HCT116 (cell line): ENCODE data around the gene C1orf21. TPM values are rescaled to one million over a fixed set of nuclear protein-coding genes. Genes with fewer than 3 reads are reported as not detected.

Source experiments
- ATAC-seq: fragments of 200-7000 bp; cut with Tn5 transposase; 2 replicates; pipeline ENCODE4 v1.9.1; 2020; ENCODE audit warnings: mild to moderate bottlenecking, moderate library complexity
- BruUV-seq: library from RNA; stranded (reverse); fragments of 400-500 nt; replicated peaks from 2 replicates; lab custom pipeline; 2021; lab: Mats Ljungman, UMichigan
- CTCF ChIA-PET: fragments of 300-600 bp; sonication (Branson Sonifier 250); formaldehyde crosslinking; loops from one replicate; lab custom pipeline; 2021; ENCODE audit warnings: antibody characterized with exemption; lab: Charles Lee
- POLR2A ChIA-PET: fragments of 300-600, 350-600 bp; sonication (Branson Sonifier 250); formaldehyde crosslinking; loops from one replicate; lab custom pipeline; 2021; ENCODE audit warnings: antibody characterized with exemption; lab: Charles Lee
- RAD21 ChIA-PET, 2 experiments: fragments of 300-600 bp; sonication (Branson Sonifier 250); formaldehyde crosslinking; loops; one replicate each; lab custom pipeline; 2023; ENCODE audit warnings: low total read pairs in 2 of 2; ENCODE audit not compliant: uncharacterized antibody in 2 of 2, unreplicated experiment in 2 of 2, low non-redundant PET in 1 of 2; lab: Charles Lee
- DNase-seq: peaks from one replicate; pipeline ENCODE4 v3.0.0-alpha.2; 2010; ENCODE audit warnings: low read depth, low spot score
- H2AFZ ChIP-seq: fragments of 200-600 bp; shearing (Covaris generic), sonication (generic); 2 replicates; pipeline ENCODE4 v1.6.1; 2017; ENCODE audit warnings: low read depth, mixed run types, mixed read lengths, antibody characterized with exemption, low read length; ENCODE audit not compliant: poor library complexity, severe bottlenecking
- H3K27ac ChIP-seq: 2 replicates; pipeline ENCODE4 v1.5.1; 2012; ENCODE audit warnings: low read depth, low read length
- H3K27me3 ChIP-seq: fragments of 200-600 bp; sonication (generic); 2 replicates; pipeline ENCODE4 v1.6.1; 2016; ENCODE audit warnings: mixed run types, low read length, mixed read lengths; ENCODE audit not compliant: insufficient read depth
- H3K36me3 ChIP-seq, 2 experiments: fragments of 200-500 bp in 1 of 2; fragments of 200-600 bp in 1 of 2; sonication (Bioruptor generic) in 1 of 2; sonication (generic) in 1 of 2; 2 replicates each; pipeline versions ENCODE4 v1.5.1 to v1.6.1; 2014 to 2016; ENCODE audit warnings: low read length in 2 of 2, inconsistent platforms in 1 of 2, mixed read lengths in 1 of 2, mixed run types in 1 of 2; ENCODE audit not compliant: insufficient read depth in 2 of 2, control insufficient read depth in 1 of 2
- H3K4me1 ChIP-seq, 2 experiments: fragments of 200-600 bp in 1 of 2; sonication (generic) in 1 of 2; 2 replicates each; pipeline versions ENCODE4 v1.5.1 to v1.6.1; 2012 to 2017; ENCODE audit warnings: low read length in 2 of 2, inconsistent platforms in 1 of 2, mild to moderate bottlenecking in 1 of 2, mixed read lengths in 1 of 2, mixed run types in 1 of 2, moderate library complexity in 1 of 2; ENCODE audit not compliant: insufficient read depth in 2 of 2, control insufficient read depth in 1 of 2
- H3K4me2 ChIP-seq: fragments of 200-600 bp; sonication (generic); 2 replicates; pipeline ENCODE4 v1.6.1; 2017; ENCODE audit warnings: mixed run types, low read length, mixed read lengths
- H3K4me3 ChIP-seq, 2 experiments: fragments of 200-600 bp in 1 of 2; sonication (generic) in 1 of 2; replicated peaks in 1 of 2; 2 replicates each; pipeline ENCODE4 v1.5.1; 2011 to 2016; ENCODE audit warnings: low read length in 2 of 2, control low read depth in 1 of 2, low read depth in 1 of 2, mild to moderate bottlenecking in 1 of 2, mixed read lengths in 1 of 2, mixed run types in 1 of 2
- H3K79me2 ChIP-seq: fragments of 200-600 bp; sonication (generic); 2 replicates; pipeline ENCODE4 v1.6.1; 2017; ENCODE audit warnings: mild to moderate bottlenecking, mixed run types, low read length, moderate library complexity, mixed read lengths; ENCODE audit not compliant: insufficient read depth
- H3K9ac ChIP-seq: fragments of 200-600 bp; sonication (generic); 2 replicates; pipeline ENCODE4 v1.6.1; 2016; ENCODE audit warnings: low read length, mixed read lengths
- H3K9me2 ChIP-seq: fragments of 200-600 bp; sonication (generic), shearing (Covaris generic); 2 replicates; pipeline ENCODE4 v1.6.1; 2017; ENCODE audit warnings: mixed run types, mild to moderate bottlenecking, moderate library complexity; ENCODE audit not compliant: insufficient read depth
- H3K9me3 ChIP-seq, 2 experiments: fragments of 200-500 bp in 1 of 2; fragments of 200-600 bp in 1 of 2; sonication (Bioruptor generic) in 1 of 2; sonication (generic) in 1 of 2; 2 replicates each; pipeline ENCODE4 v1.6.1; 2014 to 2017; ENCODE audit warnings: low read length in 2 of 2, mixed read lengths in 2 of 2, inconsistent platforms in 1 of 2, low read depth in 1 of 2, mild to moderate bottlenecking in 1 of 2, mixed run types in 1 of 2, moderate library complexity in 1 of 2; ENCODE audit not compliant: control insufficient read depth in 1 of 2, insufficient read depth in 1 of 2
- H4K20me1 ChIP-seq: fragments of 200-600 bp; sonication (generic), shearing (Covaris generic); 2 replicates; pipeline ENCODE4 v1.6.1; 2017; ENCODE audit warnings: mixed run types, mild to moderate bottlenecking, moderate library complexity; ENCODE audit not compliant: insufficient read depth
- ATF3 ChIP-seq: IDR thresholded peaks from 2 replicates; pipeline ENCODE4 v1.6.1; 2012
- CBX3 ChIP-seq: IDR thresholded peaks from 2 replicates; pipeline ENCODE4 v1.6.1; 2012; ENCODE audit warnings: low read depth
- CEBPB ChIP-seq: IDR thresholded peaks from 2 replicates; pipeline ENCODE4 v1.6.1; 2012; ENCODE audit warnings: low read depth
- EGR1 ChIP-seq: IDR thresholded peaks from 2 replicates; pipeline ENCODE4 v1.6.1; 2012; ENCODE audit warnings: low read depth
- ELF1 ChIP-seq: IDR thresholded peaks from 2 replicates; pipeline ENCODE4 v1.6.1; 2012; ENCODE audit warnings: low read depth, borderline replicate concordance
- EZH2phosphoT487 ChIP-seq: fragments of 200-600 bp; IDR thresholded peaks from 2 replicates; pipeline ENCODE4 v1.6.1; 2018; ENCODE audit warnings: antibody characterized with exemption, borderline replicate concordance
- FOSL1 ChIP-seq: IDR thresholded peaks from 2 replicates; pipeline ENCODE4 v1.6.1; 2012; ENCODE audit warnings: low read depth
- JUND ChIP-seq: IDR thresholded peaks from 2 replicates; pipeline ENCODE4 v1.6.1; 2012
- POLR2AphosphoS5 ChIP-seq: IDR thresholded peaks from 2 replicates; pipeline ENCODE4 v1.6.1; 2011; ENCODE audit warnings: mild to moderate bottlenecking, low read depth, low read length, moderate library complexity
- RAD21 ChIP-seq: IDR thresholded peaks from 2 replicates; pipeline ENCODE4 v1.6.1; 2012; ENCODE audit warnings: low read depth, mild to moderate bottlenecking
- SIN3A ChIP-seq: IDR thresholded peaks from 2 replicates; pipeline ENCODE4 v1.6.1; 2012; ENCODE audit warnings: low read depth
- SRF ChIP-seq: IDR thresholded peaks from 2 replicates; pipeline ENCODE4 v1.6.1; 2012; ENCODE audit warnings: low read depth
- YY1 ChIP-seq: IDR thresholded peaks from 2 replicates; pipeline ENCODE4 v1.6.1; 2011; ENCODE audit warnings: low read length, low read depth, moderate library complexity, mild to moderate bottlenecking; ENCODE audit not compliant: insufficient replicate concordance; ENCODE audit errors: extremely low read depth
- ZFX ChIP-seq: fragments of 450-650 bp; IDR thresholded peaks from 2 replicates; pipeline ENCODE4 v1.6.1; 2017
- ZNF274 ChIP-seq: fragments of 200-500 bp; sonication (Bioruptor generic); IDR thresholded peaks from 2 replicates; pipeline ENCODE4 v1.6.1; 2014; ENCODE audit warnings: mild to moderate bottlenecking, low read depth, low read length, inconsistent platforms
- intact Hi-C: fragments of 100-400 bp; cut with micrococcal nuclease; formaldehyde crosslinking; loops from 2 replicates; pipeline ENCODE4 v1.10.0; 2022
- total RNA-seq: library from RNA; stranded (reverse); gene quantifications from one replicate; pipeline ENCODE4 v1.2.1, GENCODE V29; 2021; ENCODE audit not compliant: unreplicated experiment
- TF ChIP-seq, protein P1 (sequence below): IDR thresholded peaks from 2 replicates; pipeline ENCODE4 v1.6.1; 2012; ENCODE audit warnings: low read depth
- TF ChIP-seq, protein P2 (sequence below): IDR thresholded peaks from 2 replicates; pipeline ENCODE4 v1.6.1; 2011; ENCODE audit warnings: mild to moderate bottlenecking, low read length, moderate library complexity; ENCODE audit not compliant: insufficient replicate concordance; ENCODE audit errors: extremely low read depth
- TF ChIP-seq, protein P3 (sequence below): IDR thresholded peaks from 2 replicates; pipeline ENCODE4 v1.6.1; 2012

Gene C1orf21
- total RNA-seq, 1 experiment from 2014 or later = 8.9 TPM

DNA sequence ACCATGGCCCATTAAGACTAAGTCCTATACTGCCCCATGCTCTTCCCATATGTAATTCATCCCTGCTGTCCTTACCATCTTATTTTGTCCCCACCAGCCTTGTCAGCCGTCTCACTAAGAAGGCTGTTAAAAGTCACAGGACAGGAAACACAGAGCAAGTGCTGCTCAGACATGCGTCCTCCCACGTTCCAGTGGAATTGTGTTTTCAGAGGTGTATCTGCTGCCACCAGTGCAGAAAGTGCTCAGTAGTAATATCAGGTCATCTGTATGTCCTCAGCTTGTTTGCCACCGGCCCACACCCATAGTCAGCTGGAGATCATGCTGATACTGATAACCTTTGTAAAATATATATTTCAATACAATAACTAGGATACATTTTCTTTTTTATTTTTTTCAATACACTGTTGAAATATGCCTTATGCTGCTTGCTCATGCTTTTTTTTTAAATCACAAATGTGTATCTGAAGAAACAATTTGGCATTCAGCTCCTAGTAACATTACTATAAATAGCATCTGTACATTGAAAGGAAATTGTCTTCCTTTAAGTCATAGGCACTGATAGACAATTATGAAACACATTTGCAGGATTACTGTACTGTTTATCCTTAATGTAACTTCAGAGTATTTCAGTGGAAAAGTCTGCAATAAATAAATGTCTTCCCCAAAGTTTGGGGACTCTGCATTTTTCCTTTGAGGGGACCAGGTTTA is 211.0 kb downstream of the C1orf21 start:
- ChIA-PET RAD21 (no interaction called here), POLR2A (no interaction called here)
- Histone ChIP-seq H3K9me3 (no peaks in the 10 kb centered on the region), H3K9ac (no peak overlapping the region), H3K4me3 (no peak overlapping the region), H3K4me1 (no peaks in the 10 kb centered on the region), H3K27ac (no peak overlapping the region), H3K4me2 (no peak overlapping the region), H4K20me1 (no peaks in the 10 kb centered on the region), H2AFZ (no peak overlapping the region), H3K79me2 (no peaks in the 10 kb centered on the region), H3K9me2 (no peaks in the 10 kb centered on the region)
- ATAC-seq (no peak), DNase-seq (no peak)
- intact Hi-C loops = no loop called here
- BruUV-seq = no TSS peak
- TF ChIP-seq YY1 = no peak
- no peak for TF ChIP-seq SIN3A
- no peak for TF ChIP-seq ATF3
- TF ChIP-seq, protein P1, sequence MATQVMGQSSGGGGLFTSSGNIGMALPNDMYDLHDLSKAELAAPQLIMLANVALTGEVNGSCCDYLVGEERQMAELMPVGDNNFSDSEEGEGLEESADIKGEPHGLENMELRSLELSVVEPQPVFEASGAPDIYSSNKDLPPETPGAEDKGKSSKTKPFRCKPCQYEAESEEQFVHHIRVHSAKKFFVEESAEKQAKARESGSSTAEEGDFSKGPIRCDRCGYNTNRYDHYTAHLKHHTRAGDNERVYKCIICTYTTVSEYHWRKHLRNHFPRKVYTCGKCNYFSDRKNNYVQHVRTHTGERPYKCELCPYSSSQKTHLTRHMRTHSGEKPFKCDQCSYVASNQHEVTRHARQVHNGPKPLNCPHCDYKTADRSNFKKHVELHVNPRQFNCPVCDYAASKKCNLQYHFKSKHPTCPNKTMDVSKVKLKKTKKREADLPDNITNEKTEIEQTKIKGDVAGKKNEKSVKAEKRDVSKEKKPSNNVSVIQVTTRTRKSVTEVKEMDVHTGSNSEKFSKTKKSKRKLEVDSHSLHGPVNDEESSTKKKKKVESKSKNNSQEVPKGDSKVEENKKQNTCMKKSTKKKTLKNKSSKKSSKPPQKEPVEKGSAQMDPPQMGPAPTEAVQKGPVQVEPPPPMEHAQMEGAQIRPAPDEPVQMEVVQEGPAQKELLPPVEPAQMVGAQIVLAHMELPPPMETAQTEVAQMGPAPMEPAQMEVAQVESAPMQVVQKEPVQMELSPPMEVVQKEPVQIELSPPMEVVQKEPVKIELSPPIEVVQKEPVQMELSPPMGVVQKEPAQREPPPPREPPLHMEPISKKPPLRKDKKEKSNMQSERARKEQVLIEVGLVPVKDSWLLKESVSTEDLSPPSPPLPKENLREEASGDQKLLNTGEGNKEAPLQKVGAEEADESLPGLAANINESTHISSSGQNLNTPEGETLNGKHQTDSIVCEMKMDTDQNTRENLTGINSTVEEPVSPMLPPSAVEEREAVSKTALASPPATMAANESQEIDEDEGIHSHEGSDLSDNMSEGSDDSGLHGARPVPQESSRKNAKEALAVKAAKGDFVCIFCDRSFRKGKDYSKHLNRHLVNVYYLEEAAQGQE = no peak
- no peak for TF ChIP-seq CBX3
- TF ChIP-seq POLR2AphosphoS5 = no peak
- no peak for TF ChIP-seq SRF
- no peak for TF ChIP-seq EGR1
- TF ChIP-seq JUND = no peak
- no peak for TF ChIP-seq ZFX
- no peak for TF ChIP-seq EZH2phosphoT487
- TF ChIP-seq ELF1 = no peak
- no peak for TF ChIP-seq RAD21
- no peak for TF ChIP-seq ZNF274
- no peak for TF ChIP-seq CEBPB
- TF ChIP-seq, protein P2, sequence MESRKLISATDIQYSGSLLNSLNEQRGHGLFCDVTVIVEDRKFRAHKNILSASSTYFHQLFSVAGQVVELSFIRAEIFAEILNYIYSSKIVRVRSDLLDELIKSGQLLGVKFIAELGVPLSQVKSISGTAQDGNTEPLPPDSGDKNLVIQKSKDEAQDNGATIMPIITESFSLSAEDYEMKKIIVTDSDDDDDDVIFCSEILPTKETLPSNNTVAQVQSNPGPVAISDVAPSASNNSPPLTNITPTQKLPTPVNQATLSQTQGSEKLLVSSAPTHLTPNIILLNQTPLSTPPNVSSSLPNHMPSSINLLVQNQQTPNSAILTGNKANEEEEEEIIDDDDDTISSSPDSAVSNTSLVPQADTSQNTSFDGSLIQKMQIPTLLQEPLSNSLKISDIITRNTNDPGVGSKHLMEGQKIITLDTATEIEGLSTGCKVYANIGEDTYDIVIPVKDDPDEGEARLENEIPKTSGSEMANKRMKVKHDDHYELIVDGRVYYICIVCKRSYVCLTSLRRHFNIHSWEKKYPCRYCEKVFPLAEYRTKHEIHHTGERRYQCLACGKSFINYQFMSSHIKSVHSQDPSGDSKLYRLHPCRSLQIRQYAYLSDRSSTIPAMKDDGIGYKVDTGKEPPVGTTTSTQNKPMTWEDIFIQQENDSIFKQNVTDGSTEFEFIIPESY = no peak
- no peak for TF ChIP-seq FOSL1
- TF ChIP-seq, protein P3, sequence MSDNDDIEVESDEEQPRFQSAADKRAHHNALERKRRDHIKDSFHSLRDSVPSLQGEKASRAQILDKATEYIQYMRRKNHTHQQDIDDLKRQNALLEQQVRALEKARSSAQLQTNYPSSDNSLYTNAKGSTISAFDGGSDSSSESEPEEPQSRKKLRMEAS = no peak
- TF ChIP-seq, all 23 proteins: peak for 0
- H3K27me3 ChIP-seq = no peaks in the 10 kb centered on the region
- H3K36me3 ChIP-seq = no peaks in the 10 kb centered on the region
- CTCF ChIA-PET = no interaction called here
